RWPE1 (cell line): ENCODE measurements around the gene HIVEP3.

Source experiments
- CTCF ChIA-PET: fragments of 350-600 bp; sonication (Branson Sonifier 250); formaldehyde crosslinking; extraction: SDS; loops from one replicate; lab custom pipeline; 2021; lab: Yijun Ruan, JAX
- POLR2A ChIA-PET: fragments of 400-600 bp; formaldehyde crosslinking; extraction: SDS; loops from one replicate; lab custom pipeline; 2020; ENCODE audit warnings: antibody characterized with exemption; ENCODE audit not compliant: low non-redundant PET; lab: Yijun Ruan, JAX
- DNase-seq: peaks from one replicate; pipeline ENCODE4 v3.0.0; 2012; ENCODE audit warnings: low spot score
- H3K27ac ChIP-seq: fragments of 450-650 bp; 2 replicates; pipeline ENCODE4 v1.5.1; 2017
- TF ChIP-seq, protein P1 (sequence below): fragments of 450-650 bp; conservative IDR thresholded peaks from 2 replicates; pipeline ENCODE4 v1.5.1; 2017; ENCODE audit warnings: low read depth, mild to moderate bottlenecking

HIVEP3 gene

DNA sequence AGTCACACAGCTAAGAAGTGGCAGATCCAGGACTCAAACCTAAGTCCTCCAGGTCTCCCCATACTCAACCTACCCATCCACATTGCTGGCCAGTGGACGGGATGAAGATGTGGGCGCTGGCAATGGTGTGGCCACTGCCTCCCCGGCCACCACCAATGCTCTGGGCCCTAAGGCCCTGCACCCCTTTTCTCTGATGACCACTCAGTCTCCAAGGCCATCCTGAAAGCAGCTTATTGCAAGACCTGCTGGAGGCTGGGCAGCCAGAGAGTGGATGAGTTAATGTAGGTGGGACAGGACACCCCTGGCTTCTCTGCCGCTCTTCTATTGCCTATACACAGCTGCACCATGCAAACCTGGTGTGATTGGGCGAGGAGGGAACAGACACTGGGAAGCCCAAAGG is 178.7 kb downstream of the HIVEP3 start:
- TF ChIP-seq, protein P1, sequence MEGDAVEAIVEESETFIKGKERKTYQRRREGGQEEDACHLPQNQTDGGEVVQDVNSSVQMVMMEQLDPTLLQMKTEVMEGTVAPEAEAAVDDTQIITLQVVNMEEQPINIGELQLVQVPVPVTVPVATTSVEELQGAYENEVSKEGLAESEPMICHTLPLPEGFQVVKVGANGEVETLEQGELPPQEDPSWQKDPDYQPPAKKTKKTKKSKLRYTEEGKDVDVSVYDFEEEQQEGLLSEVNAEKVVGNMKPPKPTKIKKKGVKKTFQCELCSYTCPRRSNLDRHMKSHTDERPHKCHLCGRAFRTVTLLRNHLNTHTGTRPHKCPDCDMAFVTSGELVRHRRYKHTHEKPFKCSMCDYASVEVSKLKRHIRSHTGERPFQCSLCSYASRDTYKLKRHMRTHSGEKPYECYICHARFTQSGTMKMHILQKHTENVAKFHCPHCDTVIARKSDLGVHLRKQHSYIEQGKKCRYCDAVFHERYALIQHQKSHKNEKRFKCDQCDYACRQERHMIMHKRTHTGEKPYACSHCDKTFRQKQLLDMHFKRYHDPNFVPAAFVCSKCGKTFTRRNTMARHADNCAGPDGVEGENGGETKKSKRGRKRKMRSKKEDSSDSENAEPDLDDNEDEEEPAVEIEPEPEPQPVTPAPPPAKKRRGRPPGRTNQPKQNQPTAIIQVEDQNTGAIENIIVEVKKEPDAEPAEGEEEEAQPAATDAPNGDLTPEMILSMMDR, result no peak
- POLR2A ChIA-PET, result no interaction called here
- CTCF ChIA-PET, result no interaction called here
- DNase-seq, result no peak
- H3K27ac ChIP-seq, result no peak overlapping the region

DNA sequence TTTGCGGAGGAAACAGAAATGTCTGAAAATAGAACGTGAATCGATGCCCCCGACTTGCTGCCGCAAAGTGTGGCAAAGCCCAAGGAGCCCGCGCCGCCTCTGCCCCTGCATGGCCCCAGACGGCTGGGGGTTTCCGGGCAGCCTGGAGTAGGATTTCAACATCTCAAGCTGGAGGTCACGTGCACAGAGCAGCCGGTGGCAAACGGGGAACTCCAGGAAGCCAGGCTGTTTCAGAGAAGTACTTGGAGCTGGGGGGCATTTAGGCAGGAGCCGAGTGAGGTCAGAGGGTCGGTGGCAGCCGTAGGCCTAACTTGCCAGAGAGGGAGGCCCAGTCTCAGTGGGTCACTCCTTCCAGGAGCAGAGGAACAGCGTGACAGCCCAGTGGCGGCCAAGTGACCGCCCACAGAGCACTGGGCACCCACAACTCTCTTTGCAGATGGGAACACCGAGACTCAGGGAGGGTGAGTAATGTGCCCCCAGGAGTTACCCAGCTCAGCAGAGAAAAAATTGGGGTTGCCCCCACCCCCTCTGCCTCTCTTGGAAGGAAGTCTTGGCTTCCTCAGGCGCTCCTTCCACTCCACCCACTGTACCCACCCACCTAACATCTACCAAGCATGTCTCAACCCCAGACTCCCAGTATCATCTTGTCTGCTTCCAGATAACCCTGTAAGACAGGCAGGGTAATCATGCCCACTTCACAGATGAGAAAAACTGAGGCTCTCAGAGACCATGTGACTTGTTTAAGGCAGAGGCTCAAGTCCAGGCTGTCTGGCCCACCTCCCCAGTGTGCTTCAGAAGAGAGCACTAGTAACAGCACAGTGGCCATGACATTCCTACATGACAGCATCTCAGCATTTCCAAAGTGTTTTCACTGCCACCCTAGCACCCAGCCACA is 179.4 kb downstream of the HIVEP3 start:
- POLR2A ChIA-PET, result no interaction called here
- CTCF ChIA-PET, result no interaction called here
- TF ChIP-seq, protein P1, result no peak
- DNase-seq, result no peak
- H3K27ac ChIP-seq, result no peak overlapping the region

DNA sequence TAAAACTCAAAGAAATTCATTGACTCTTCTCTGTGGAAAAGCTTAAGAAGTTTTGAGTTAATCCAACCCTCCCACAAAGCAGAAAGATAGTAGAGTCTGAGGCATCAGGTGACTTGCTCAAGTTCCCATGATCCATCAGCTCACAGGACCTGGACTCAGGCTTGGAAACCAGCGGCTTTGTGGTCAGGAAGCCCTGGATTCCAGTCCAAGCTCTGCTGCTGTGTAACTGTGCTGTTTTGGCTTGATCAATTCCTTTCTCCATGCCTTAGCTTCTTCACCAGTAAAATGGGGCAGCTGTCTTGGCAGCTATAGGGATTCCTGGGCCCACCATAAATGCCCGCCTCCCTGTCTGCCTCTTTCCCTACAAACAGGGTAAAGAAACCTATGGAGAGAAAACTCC is 180.2 kb downstream of the HIVEP3 start:
- DNase-seq, result no peak
- H3K27ac ChIP-seq, result no peak overlapping the region

DNA sequence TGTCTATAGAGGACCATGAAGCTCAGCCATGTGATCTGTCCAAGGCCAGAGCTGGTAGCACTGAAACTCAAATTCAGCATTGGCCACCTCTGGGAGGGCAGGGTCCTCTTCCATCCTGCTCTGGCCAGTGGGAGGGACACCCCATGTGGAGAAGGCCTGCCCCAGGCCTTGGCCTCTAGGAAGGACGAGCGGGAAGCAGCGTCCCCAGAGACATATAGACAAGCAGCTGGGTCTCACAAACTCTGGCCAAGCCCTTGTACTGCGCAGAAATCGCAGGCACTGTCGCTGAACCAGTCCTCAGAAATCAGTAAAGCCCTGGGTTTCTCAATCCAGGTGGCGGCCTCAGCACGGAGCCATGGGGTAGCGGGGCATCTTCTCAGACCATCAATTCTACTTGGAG is 180.7 kb downstream of the HIVEP3 start:
- CTCF ChIA-PET, result interaction anchor here (0.7 kb wide), 1 partner anchor 215 kb away, joined by 3 read pairs; no protein-coding TSS in a partner anchor
- TF ChIP-seq, protein P1, result no peak
- no peak overlapping the region for H3K27ac ChIP-seq
- no peak for DNase-seq
- POLR2A ChIA-PET, result no interaction called here

More for the DNA sequence above, 180.2 kb downstream of the HIVEP3 start:
- ChIA-PET CTCF (interaction anchor here (0.7 kb wide), 1 partner anchor 216 kb away, joined by 3 read pairs; no protein-coding TSS in a partner anchor), POLR2A (no interaction called here)
- TF ChIP-seq, protein P1, result no peak

DNA sequence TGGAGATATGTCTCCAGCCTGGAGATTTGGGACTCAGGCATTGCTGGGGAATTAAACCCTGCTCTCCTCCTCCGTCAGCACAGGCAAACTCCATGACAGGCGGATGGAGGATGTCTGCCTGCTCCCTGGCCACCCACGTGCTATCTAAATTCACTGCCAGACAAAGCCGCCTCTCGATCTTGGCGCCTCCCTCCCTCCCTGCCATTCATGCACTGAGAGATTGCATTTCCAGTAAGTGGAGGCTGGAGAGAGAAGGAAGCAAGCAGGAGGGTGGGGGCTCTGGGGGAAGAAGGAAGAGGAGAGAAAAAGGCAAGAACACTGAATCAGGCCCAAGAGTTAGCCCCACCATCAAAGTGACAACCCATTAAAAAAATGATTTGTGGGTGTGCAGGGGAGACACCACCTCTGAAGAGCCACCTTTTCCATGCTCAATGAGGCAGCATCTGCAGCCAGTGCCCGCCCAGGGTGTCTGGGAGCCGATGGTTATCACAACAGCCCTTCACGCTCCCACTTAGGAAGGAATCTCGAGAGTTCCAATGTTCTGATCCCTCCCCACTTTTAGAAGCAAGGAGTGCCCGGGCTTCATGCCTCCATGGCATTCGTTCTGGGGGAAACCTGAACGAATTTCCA is 183.0 kb downstream of the HIVEP3 start:
- ChIA-PET POLR2A (interaction anchor here (0.6 kb wide), 1 partner anchor 1386 kb away, joined by 11 read pairs; no protein-coding TSS in a partner anchor), CTCF (no interaction called here)
- TF ChIP-seq, protein P1, result no peak
- DNase-seq, result no peak
- no peak overlapping the region for H3K27ac ChIP-seq

DNA sequence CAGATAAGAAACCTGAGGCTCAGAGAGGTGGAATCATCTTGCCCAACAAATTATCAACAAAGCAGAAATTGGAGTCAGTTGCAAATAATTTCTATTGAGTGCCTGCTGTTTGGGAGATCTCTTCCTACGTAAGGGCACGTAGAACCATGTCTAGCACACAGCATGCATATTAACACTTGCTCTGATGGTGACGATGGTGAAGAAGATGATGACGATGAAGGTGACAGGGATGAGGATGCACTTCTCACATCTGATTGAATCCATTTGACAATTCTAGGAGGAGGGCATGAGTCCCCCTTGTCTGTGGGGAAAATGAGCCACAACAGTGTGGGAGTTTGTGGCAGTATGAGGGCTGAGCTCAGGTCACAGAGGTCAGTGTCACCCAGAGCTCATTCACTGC is 183.6 kb downstream of the HIVEP3 start:
- ChIA-PET CTCF (no interaction called here), POLR2A (no interaction called here)
- no peak for DNase-seq
- TF ChIP-seq, protein P1, result no peak
- no peak overlapping the region for H3K27ac ChIP-seq
